Endometrial microvascular endothelial cells (primary cell): ENCODE data around the gene CCT6A. TPM values are rescaled to one million over a fixed set of nuclear protein-coding genes. Genes with fewer than 3 reads are reported as not detected.
"Not testable (repeated sequence)": the region's sequence is repeated elsewhere in the genome, so short reads cannot be mapped to it uniquely, and the experiment has no call there.

Source experiments
- in situ Hi-C: cut with HindIII; loops from 2 replicates; pipeline ENCODE4 v1.10.0; 2017; ENCODE audit warnings: low sequenced_read_pairs, low pct_unique_long_range_greater_than_20kb; ENCODE audit errors: inconsistent ontology term
- total RNA-seq: library from RNA; depleted of rRNA; stranded (reverse); fragments of >200 nt; gene quantifications from one replicate; pipeline ENCODE4 v1.2.3, GENCODE V29; 2015; ENCODE audit errors: inconsistent ontology term

CCT6A gene
- total RNA-seq, 1 donor from 2014 or later = 196 TPM

DNA sequence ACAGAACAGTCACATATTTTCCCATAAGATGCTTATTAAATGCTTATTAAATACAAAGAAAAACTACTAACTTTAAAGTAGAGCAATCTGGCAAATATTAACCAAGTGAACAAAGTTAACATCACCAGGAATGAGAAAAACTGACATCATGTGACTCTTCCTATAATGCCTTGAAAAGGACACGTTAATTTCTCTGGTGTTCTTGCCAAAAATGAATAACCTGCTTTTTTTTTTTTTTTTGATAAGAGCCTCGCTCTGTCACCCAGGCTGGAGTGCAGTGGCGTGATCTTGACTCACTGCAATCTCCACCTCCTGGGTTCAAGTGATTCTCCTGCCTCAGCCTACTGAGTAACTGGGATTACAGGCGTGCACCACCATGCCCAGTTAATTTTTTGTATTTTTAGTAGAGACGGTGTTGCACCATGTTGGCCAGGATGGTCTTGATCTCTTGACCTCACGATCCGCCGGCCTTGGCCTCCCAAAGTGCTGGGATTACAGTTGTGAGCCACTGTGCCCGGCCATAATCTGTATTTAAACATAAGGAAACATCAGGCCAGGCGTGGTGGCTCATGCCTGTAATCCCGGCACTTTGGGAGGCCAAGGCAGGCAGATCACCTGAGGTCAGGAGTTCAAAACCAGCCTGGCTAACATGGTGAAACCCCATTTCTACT is 4.0 kb upstream of the CCT6A start:
- in situ Hi-C loops = not testable (repeated sequence)

DNA sequence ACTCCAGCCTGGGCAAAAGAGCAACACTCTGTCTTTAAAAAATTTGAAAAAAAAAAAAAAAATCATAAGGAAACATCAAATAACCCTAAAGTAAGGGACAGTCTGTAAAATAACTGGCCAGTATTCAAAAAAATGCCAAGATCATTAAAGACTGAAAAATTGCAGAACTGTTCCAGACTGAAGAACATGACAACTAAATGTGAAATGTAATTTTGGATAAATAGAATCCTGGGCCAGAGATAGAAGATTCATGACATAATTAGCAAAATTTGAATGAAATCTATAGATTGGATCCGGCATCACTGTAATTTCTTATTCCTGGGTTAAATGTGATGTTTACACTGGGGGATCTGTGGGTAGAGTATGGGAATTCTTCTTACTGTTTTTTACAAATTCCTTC is 3.3 kb upstream of the CCT6A start:
- in situ Hi-C loops = no loop called here

DNA sequence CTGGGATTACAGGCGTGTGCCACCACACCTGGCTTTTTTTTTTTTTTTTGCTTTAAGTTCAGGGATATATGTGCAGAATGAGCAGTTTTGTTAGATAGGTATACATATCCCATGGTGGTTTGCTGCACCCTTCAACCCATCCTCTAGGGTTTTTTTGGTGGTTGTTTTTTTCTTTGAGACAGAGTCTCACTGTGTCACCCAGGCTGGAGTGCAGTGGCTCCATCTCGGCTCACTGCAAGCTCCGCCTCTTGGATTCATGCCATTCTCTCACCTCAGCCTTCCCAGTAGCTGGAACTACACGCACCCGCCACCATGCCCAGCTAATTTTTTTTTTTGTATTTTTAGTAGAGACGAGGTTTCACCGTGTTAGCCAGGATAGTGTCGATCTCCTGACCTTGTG is 2.8 kb upstream of the CCT6A start:
- in situ Hi-C loops = not testable (repeated sequence)

DNA sequence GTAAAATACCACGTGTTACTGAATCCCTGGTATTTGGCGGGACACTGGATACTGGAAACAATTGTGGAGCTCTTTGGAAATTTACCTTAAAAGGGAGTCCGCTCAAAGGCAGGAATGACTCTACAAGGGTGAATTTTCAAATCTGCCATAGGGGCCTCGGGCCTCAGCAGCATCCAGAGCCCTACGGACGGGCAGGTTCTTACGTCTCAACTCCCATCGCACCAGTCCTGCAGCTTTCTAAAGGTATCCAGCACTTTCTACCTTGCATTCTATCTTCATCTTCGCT is 569 bp upstream of the CCT6A start:
- in situ Hi-C loops = loop anchor here (25.0 kb wide), 1 partner anchor 414 kb away; no protein-coding TSS in a partner anchor

DNA sequence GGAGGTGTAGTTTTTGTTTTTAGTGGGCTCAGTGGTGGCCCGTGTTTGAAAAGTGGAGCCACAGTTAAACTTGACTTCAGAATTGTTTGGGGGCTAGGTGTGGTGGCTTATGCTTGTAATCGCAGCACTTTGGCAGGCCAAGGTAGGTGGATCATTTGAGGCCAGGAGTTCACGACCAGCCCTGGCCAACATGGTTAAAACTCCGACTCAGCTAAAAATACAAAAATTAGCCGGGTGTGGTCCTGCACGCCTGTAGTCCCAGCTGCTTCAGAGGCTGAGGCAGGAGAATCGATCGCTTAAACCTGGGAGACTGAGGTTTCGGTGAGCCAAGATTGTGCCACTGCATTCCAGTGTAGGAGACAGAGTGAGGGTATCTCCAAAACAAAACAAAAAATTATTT is 1.8 kb downstream of the CCT6A start:
- in situ Hi-C loops = loop anchor here (25.0 kb wide), 1 partner anchor 416 kb away; no protein-coding TSS in a partner anchor

DNA sequence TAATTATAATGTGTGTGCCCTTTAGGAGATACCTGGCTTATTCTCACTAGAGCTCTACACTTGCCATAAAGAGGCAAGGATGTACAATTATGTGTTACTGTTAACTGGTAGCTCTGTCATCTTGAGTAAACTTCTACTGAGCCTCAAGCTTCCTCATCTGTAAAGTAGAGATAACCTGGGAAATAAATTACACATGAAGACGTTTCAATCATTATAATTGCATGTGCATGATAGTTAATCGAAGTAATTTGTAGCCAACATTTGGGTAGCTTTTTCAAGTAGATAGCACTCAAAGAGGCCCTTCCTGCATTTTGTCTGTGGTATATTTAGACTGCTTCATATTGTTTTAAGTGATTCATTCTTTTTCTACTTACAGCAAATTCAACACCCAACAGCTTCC is 2.4 kb downstream of the CCT6A start:
- in situ Hi-C loops = loop anchor here (25.0 kb wide), 1 partner anchor 417 kb away; no protein-coding TSS in a partner anchor

DNA sequence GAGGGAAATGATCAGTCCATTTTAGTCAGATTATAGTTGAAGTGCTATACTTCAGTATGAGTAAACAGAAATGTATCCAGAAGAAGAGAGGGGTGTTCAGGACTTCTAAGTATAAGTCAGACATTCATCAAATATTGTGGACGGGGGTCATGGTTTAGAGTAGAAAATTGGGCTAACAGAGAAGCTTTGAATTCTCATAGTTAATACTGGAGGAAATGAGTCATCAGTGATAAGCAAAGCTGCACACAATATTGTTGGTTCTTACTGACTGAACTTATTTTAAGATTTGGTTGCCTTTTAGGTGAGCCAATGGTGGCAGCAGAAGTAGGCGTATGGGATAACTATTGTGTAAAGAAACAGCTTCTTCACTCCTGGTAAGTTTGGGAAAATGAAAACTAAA is 10.8 kb downstream of the CCT6A start:
- in situ Hi-C loops = loop anchor here (25.0 kb wide), 1 partner anchor 425 kb away; no protein-coding TSS in a partner anchor

DNA sequence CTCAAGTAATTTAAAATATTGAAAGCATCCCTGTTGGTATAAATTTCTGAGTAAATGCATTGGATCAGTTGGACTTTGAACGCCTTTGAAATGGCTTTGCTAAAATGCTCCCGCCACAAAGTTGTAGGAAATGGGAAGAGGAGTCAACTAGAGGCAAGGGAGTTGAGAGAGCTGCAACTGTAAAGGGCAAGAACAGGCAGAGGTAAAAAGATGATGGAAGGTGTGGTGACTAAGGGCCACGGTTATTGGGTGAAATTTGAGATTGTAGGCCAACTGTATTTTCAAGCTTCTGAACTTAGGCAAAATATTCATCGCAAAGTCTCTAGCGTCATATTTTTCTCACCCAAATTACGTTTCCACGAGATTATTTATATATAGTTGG is 11.9 kb downstream of the CCT6A start:
- in situ Hi-C loops = loop anchor here (25.0 kb wide), 1 partner anchor 426 kb away; no protein-coding TSS in a partner anchor

DNA sequence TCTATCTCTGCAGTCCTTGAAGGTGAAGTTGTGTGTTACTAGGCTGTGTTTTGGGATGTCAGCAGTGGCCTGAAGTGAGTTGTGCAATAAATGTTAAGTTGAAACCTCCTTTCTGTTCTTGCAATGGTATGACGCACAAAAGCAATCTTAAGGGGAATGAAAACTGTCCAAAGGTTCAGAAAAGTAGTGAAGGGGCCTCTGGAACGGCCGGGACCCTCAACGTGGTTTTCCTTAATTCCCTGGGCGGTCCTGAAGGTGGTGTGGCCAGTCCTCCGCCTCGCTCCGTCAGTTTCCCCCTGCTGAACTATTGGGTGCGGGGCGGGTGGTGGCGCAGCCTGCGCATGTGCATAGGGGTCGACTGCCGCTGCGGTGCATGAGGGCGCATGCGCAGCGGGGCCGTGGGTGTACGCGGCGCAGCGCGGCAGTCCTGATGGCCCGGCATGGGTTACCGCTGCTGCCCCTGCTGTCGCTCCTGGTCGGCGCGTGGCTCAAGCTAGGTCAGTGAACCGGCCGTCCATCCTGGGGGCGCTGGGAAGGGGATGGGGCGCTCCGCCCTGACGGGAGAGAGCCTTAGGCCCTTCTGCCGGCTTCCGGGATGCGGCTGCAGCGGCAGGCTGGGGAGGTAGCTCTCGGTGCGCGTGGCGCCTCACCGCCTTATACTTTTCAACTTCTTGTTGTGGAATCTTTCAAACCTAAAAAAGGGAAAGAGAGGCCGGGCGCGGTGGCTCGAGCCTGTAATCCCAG is 12.5 kb downstream of the CCT6A start, which contains the start of gene SUMF2:
Gene SUMF2 (plus strand): TSS at position 405 of the 744 bp plus-strand sequence. CDS start 26 bp downstream, at position 431.
- in situ Hi-C loops = loop anchor here (25.0 kb wide), 1 partner anchor 427 kb away; no protein-coding TSS in a partner anchor

DNA sequence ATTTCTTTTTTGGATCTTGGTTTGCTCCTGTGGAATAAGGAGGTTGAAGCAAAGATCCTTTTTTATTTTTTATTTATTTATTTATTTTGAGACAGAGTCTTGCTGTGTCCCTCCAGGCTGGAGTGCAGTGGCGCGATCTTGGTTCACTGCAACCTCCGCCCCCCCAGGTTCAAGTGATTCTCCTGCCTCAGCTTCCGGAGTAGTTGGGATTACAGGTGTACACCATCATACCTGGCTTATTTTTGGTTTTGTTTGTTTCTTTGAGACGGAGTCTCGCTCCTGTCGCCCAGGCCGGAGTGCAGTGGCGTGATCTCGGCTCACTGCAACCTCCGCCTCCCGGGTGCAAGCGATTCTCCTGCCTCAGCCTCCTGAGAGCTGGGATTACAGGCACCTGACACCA is 14.8 kb downstream of the CCT6A start:
- in situ Hi-C loops = loop anchor here (25.0 kb wide), 1 partner anchor 429 kb away; no protein-coding TSS in a partner anchor

DNA sequence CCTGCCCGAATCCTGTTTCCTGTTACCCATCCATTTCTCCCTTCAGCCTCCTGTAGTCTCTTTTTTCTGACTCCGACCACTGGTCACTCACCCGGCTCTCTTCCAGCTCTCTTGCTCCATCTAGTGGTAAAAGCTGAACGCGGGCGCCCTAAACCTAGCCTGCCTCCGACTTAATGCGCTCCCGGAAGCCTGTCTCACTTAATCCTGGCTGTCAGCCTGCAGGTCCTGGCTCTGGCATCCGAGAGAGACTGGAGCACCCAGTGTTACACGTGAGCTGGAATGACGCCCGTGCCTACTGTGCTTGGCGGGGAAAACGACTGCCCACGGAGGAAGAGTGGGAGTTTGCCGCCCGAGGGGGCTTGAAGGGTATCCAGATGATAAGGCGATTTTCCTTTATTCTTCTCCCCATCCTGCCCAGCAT is 22.8 kb downstream of the CCT6A start:
- in situ Hi-C loops = loop anchor here (25.0 kb wide), 1 partner anchor 437 kb away; no protein-coding TSS in a partner anchor

DNA sequence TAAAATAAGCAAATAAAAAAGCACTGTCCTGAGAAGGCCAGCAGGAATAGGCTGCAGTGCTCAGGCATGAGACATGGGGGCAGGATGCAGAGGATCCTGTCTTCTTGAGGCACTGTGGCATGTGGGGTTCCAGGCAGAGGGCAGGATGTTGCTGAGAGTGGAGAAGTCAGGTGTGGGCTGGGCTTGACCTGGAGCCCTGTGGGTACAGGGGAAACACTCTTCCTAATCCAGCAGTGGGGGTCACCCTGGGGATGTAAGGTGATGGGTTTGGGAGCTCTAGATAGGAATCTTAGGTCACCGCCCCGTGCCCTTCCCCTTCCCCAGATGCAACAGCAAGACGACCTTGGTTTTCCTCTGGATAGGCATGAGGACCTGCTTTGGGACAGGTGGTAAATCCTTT is 26.1 kb downstream of the CCT6A start:
- in situ Hi-C loops = no loop called here

DNA sequence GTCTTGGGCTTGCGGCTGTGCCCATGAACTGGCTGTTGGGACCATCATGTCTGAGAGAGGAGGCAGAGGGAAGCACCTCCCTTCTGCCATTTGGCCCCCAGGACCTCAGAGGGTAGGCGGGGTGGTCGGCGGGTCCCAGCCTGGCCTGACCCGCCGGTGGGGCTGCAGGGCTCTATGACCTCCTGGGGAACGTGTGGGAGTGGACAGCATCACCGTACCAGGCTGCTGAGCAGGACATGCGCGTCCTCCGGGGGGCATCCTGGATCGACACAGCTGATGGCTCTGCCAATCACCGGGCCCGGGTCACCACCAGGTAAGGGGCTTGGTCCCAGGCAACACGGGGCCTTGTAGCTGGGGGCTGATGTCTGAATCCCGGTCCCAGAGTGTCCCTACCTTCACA is 26.6 kb downstream of the CCT6A start:
- in situ Hi-C loops = no loop called here

DNA sequence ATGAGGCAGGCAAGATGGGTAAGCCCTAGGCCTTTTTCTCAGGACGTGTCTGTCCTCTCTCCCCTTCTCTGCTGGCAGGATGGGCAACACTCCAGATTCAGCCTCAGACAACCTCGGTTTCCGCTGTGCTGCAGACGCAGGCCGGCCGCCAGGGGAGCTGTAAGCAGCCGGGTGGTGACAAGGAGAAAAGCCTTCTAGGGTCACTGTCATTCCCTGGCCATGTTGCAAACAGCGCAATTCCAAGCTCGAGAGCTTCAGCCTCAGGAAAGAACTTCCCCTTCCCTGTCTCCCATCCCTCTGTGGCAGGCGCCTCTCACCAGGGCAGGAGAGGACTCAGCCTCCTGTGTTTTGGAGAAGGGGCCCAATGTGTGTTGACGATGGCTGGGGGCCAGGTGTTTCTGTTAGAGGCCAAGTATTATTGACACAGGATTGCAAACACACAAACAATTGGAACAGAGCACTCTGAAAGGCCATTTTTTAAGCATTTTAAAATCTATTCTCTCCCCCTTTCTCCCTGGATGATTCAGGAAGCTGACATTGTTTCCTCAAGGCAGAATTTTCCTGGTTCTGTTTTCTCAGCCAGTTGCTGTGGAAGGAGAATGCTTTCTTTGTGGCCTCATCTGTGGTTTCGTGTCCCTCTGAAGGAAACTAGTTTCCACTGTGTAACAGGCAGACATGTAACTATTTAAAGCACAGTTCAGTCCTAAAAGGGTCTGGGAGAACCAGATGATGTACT is 28.1 kb downstream of the CCT6A start:
- in situ Hi-C loops = no loop called here

DNA sequence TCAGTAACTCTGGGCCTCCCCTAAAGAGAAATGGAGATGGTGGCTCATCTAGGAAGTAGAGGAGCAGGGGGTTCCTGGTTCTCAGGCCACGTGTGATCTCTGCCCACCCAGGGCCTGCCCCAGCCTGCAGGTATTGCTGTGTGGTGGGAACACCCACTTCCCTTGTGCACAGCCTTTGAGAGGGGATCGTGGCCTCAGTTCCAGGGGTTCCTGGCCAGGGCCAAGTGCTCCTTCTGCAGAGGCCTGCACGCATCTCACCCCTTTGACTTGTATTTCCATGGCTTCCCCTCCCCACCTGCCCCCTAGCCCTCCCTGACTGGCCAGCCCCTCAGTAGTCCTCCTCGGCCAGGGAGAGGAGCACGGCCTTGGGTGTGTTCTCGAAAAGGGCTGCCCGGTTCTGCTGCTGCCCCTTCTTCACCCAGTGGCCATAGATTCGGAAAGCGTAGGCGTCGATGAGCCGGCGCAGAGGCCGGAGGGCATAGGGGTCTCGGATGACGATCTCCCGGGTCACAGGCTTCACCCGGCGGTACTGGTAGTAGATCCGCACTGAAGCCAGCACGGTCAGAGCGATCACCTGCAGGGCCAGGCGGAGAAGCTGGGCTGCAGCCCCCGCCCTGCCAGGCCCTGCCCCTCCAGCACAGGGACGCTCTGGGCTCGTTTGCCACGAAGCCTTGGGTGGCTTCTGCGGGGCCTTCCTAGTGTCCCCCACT is 29.3 kb downstream of the CCT6A start:
- in situ Hi-C loops = not testable (repeated sequence)

DNA sequence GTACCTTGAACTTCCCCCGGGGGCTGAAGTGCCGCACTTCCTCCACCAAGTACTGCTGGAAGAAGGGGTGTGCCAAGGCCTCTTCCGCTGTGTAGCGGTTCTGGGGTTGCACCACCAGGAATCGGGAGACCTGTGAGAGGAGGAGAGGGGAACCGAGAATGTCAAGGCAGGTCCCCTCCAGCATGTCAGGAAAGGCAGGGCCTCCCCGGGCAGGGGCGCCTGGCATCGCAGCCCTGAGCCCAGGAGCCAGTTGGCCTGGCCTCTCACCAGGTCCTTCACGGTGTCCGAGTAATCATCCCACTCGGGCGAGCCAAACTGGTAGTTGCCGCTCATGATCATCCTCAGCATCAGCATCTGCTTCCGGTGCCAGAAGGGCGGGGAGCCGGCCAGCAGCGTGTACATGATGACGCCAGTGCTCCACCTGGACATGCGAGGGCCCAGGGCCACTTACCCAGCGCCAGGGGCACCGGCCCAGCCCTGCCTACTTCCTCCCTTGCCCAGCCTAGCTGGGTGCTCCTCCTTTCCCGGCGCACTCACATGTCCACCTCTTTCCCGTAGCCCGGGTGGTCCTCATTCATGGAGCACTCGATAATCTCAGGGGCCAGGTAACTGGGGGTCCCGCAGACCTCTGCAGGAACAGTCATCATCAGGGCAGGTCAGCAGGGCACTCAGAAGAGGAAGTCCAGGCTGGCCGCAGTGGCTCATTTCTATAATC is 30.2 kb downstream of the CCT6A start:
- in situ Hi-C loops = no loop called here

DNA sequence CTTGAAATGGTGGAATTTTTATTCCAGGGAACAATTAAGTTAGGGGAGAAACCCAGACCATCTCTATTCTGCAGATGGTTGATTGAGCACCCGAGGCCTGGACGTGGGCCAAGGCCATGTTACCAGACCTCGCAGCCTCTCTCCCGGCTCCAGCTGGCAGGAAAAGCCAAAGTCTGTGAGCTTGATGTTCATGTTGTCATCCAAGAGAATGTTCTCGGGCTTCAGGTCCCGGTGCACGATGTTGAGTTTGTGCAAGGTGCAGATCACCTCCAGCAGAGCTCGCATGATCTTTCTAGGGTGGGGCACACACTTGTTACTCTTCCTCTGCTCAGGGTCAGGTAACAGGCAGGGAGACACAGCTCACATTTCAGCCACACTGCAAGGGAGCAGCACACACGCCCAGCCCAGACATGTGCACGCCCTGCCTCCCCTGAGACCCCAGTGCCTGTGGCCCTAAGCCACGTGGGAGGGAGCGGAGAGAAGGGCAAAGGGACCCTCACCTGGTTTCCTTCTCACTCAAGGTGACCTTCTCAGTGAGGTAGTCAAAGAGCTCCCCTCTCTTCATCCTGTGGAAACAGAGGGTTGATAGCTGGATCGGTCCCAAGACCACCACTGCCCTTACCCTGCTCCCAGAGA is 31.7 kb downstream of the CCT6A start:
- in situ Hi-C loops = no loop called here

DNA sequence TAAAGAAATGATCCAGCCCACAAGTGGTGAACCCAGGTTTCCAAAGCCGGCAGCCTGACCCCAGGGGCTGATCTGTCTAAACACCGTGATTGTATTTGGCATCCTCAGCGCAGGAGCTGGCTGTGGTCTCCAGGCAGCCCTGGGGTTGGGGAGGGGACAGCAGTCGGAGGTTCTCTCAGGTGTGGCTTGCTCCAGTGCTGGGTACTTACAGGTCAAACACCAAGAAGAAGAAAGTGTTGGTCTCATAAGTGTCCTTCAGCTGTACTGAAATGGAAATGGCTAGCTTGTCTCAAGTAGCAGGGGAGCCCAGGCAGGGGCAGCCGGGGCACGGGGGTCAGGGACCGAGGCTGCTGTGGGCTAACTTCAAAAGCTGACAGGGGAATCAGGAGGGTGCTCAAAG is 35.2 kb downstream of the CCT6A start:
- in situ Hi-C loops = no loop called here
